ENCODE results near the gene VPS8.
A peak's percentile ranks its signal among the peaks of the same experiment; 100 is the strongest.

DNA sequence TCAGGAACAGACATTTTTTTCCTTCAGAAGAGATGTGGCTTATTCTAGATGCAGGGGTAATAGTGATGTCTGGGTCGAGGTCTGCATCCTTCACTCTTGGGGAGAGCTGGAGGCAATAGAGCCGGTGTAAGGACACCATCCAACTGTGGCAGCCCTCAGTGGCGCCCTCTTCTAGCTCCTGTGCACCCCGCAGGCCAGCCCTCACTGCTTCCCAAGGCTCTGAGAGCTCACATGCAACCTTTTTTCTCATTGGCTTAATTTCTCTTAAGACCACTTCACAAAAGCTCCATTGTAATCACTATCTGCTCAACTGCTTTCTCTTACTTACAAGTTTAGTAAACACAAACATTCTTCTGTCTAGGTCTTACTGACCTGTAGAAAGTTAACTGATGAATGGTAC, 3.9 kb upstream of the VPS8 start:
- TF ChIP-seq, protein P1, sequence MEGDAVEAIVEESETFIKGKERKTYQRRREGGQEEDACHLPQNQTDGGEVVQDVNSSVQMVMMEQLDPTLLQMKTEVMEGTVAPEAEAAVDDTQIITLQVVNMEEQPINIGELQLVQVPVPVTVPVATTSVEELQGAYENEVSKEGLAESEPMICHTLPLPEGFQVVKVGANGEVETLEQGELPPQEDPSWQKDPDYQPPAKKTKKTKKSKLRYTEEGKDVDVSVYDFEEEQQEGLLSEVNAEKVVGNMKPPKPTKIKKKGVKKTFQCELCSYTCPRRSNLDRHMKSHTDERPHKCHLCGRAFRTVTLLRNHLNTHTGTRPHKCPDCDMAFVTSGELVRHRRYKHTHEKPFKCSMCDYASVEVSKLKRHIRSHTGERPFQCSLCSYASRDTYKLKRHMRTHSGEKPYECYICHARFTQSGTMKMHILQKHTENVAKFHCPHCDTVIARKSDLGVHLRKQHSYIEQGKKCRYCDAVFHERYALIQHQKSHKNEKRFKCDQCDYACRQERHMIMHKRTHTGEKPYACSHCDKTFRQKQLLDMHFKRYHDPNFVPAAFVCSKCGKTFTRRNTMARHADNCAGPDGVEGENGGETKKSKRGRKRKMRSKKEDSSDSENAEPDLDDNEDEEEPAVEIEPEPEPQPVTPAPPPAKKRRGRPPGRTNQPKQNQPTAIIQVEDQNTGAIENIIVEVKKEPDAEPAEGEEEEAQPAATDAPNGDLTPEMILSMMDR (IDR thresholded peaks at IDR 0.05), result peak; percentile 49
- no peak for TF ChIP-seq TCF7L2 (IDR thresholded peaks at IDR 0.05; ENCODE audit: low read depth, low read length)
- TF ChIP-seq POLR2AphosphoS5 (IDR thresholded peaks at IDR 0.05; ENCODE audit: low read depth, low read length), result no peak
- no peak for TF ChIP-seq SIN3A (IDR thresholded peaks at IDR 0.05; ENCODE audit: borderline replicate concordance, insufficient read depth, low read depth, low read length)

Data from Panc1 (cell line).